HCT116 (cell line): ENCODE data around the gene MYO10. TPM values are rescaled to one million over a fixed set of nuclear protein-coding genes. Genes with fewer than 3 reads are reported as not detected.
A peak's percentile ranks its signal among the peaks of the same experiment; 100 is the strongest.

Experiments
- ATAC-seq: fragments of 200-7000 bp; cut with Tn5 transposase; 2 replicates; pipeline ENCODE4 v1.9.1; 2020; ENCODE audit warnings: mild to moderate bottlenecking, moderate library complexity
- BruUV-seq: library from RNA; stranded (reverse); fragments of 400-500 nt; replicated peaks from 2 replicates; lab custom pipeline; 2021; lab: Mats Ljungman, UMichigan
- CTCF ChIA-PET: fragments of 300-600 bp; sonication (Branson Sonifier 250); formaldehyde crosslinking; loops from one replicate; lab custom pipeline; 2021; ENCODE audit warnings: antibody characterized with exemption; lab: Charles Lee
- POLR2A ChIA-PET: fragments of 300-600, 350-600 bp; sonication (Branson Sonifier 250); formaldehyde crosslinking; loops from one replicate; lab custom pipeline; 2021; ENCODE audit warnings: antibody characterized with exemption; lab: Charles Lee
- RAD21 ChIA-PET, 2 experiments: fragments of 300-600 bp; sonication (Branson Sonifier 250); formaldehyde crosslinking; loops; one replicate each; lab custom pipeline; 2023; ENCODE audit warnings: low total read pairs in 2 of 2; ENCODE audit not compliant: uncharacterized antibody in 2 of 2, unreplicated experiment in 2 of 2, low non-redundant PET in 1 of 2; lab: Charles Lee
- DNase-seq: peaks from one replicate; pipeline ENCODE4 v3.0.0-alpha.2; 2010; ENCODE audit warnings: low read depth, low spot score
- H2AFZ ChIP-seq: fragments of 200-600 bp; shearing (Covaris generic), sonication (generic); 2 replicates; pipeline ENCODE4 v1.6.1; 2017; ENCODE audit warnings: low read depth, mixed run types, mixed read lengths, antibody characterized with exemption, low read length; ENCODE audit not compliant: poor library complexity, severe bottlenecking
- H3K27ac ChIP-seq: 2 replicates; pipeline ENCODE4 v1.5.1; 2012; ENCODE audit warnings: low read depth, low read length
- H3K27me3 ChIP-seq: fragments of 200-600 bp; sonication (generic); 2 replicates; pipeline ENCODE4 v1.6.1; 2016; ENCODE audit warnings: mixed run types, low read length, mixed read lengths; ENCODE audit not compliant: insufficient read depth
- H3K36me3 ChIP-seq, 2 experiments: fragments of 200-500 bp in 1 of 2; fragments of 200-600 bp in 1 of 2; sonication (Bioruptor generic) in 1 of 2; sonication (generic) in 1 of 2; 2 replicates each; pipeline versions ENCODE4 v1.5.1 to v1.6.1; 2014 to 2016; ENCODE audit warnings: low read length in 2 of 2, inconsistent platforms in 1 of 2, mixed read lengths in 1 of 2, mixed run types in 1 of 2; ENCODE audit not compliant: insufficient read depth in 2 of 2, control insufficient read depth in 1 of 2
- H3K4me1 ChIP-seq, 2 experiments: fragments of 200-600 bp in 1 of 2; sonication (generic) in 1 of 2; 2 replicates each; pipeline versions ENCODE4 v1.5.1 to v1.6.1; 2012 to 2017; ENCODE audit warnings: low read length in 2 of 2, inconsistent platforms in 1 of 2, mild to moderate bottlenecking in 1 of 2, mixed read lengths in 1 of 2, mixed run types in 1 of 2, moderate library complexity in 1 of 2; ENCODE audit not compliant: insufficient read depth in 2 of 2, control insufficient read depth in 1 of 2
- H3K4me2 ChIP-seq: fragments of 200-600 bp; sonication (generic); 2 replicates; pipeline ENCODE4 v1.6.1; 2017; ENCODE audit warnings: mixed run types, low read length, mixed read lengths
- H3K4me3 ChIP-seq, 2 experiments: fragments of 200-600 bp in 1 of 2; sonication (generic) in 1 of 2; replicated peaks in 1 of 2; 2 replicates each; pipeline ENCODE4 v1.5.1; 2011 to 2016; ENCODE audit warnings: low read length in 2 of 2, control low read depth in 1 of 2, low read depth in 1 of 2, mild to moderate bottlenecking in 1 of 2, mixed read lengths in 1 of 2, mixed run types in 1 of 2
- H3K79me2 ChIP-seq: fragments of 200-600 bp; sonication (generic); 2 replicates; pipeline ENCODE4 v1.6.1; 2017; ENCODE audit warnings: mild to moderate bottlenecking, mixed run types, low read length, moderate library complexity, mixed read lengths; ENCODE audit not compliant: insufficient read depth
- H3K9ac ChIP-seq: fragments of 200-600 bp; sonication (generic); 2 replicates; pipeline ENCODE4 v1.6.1; 2016; ENCODE audit warnings: low read length, mixed read lengths
- H3K9me2 ChIP-seq: fragments of 200-600 bp; sonication (generic), shearing (Covaris generic); 2 replicates; pipeline ENCODE4 v1.6.1; 2017; ENCODE audit warnings: mixed run types, mild to moderate bottlenecking, moderate library complexity; ENCODE audit not compliant: insufficient read depth
- H3K9me3 ChIP-seq, 2 experiments: fragments of 200-500 bp in 1 of 2; fragments of 200-600 bp in 1 of 2; sonication (Bioruptor generic) in 1 of 2; sonication (generic) in 1 of 2; 2 replicates each; pipeline ENCODE4 v1.6.1; 2014 to 2017; ENCODE audit warnings: low read length in 2 of 2, mixed read lengths in 2 of 2, inconsistent platforms in 1 of 2, low read depth in 1 of 2, mild to moderate bottlenecking in 1 of 2, mixed run types in 1 of 2, moderate library complexity in 1 of 2; ENCODE audit not compliant: control insufficient read depth in 1 of 2, insufficient read depth in 1 of 2
- H4K20me1 ChIP-seq: fragments of 200-600 bp; sonication (generic), shearing (Covaris generic); 2 replicates; pipeline ENCODE4 v1.6.1; 2017; ENCODE audit warnings: mixed run types, mild to moderate bottlenecking, moderate library complexity; ENCODE audit not compliant: insufficient read depth
- CBX3 ChIP-seq: IDR thresholded peaks from 2 replicates; pipeline ENCODE4 v1.6.1; 2012; ENCODE audit warnings: low read depth
- CEBPB ChIP-seq: IDR thresholded peaks from 2 replicates; pipeline ENCODE4 v1.6.1; 2012; ENCODE audit warnings: low read depth
- EGR1 ChIP-seq: IDR thresholded peaks from 2 replicates; pipeline ENCODE4 v1.6.1; 2012; ENCODE audit warnings: low read depth
- JUND ChIP-seq: IDR thresholded peaks from 2 replicates; pipeline ENCODE4 v1.6.1; 2012
- RAD21 ChIP-seq: IDR thresholded peaks from 2 replicates; pipeline ENCODE4 v1.6.1; 2012; ENCODE audit warnings: low read depth, mild to moderate bottlenecking
- SIN3A ChIP-seq: IDR thresholded peaks from 2 replicates; pipeline ENCODE4 v1.6.1; 2012; ENCODE audit warnings: low read depth
- SP1 ChIP-seq: IDR thresholded peaks from 2 replicates; pipeline ENCODE4 v1.6.1; 2012; ENCODE audit warnings: low read depth
- SRF ChIP-seq: IDR thresholded peaks from 2 replicates; pipeline ENCODE4 v1.6.1; 2012; ENCODE audit warnings: low read depth
- YY1 ChIP-seq: IDR thresholded peaks from 2 replicates; pipeline ENCODE4 v1.6.1; 2011; ENCODE audit warnings: low read length, low read depth, moderate library complexity, mild to moderate bottlenecking; ENCODE audit not compliant: insufficient replicate concordance; ENCODE audit errors: extremely low read depth
- intact Hi-C: fragments of 100-400 bp; cut with micrococcal nuclease; formaldehyde crosslinking; loops from 2 replicates; pipeline ENCODE4 v1.10.0; 2022
- total RNA-seq: library from RNA; stranded (reverse); gene quantifications from one replicate; pipeline ENCODE4 v1.2.1, GENCODE V29; 2021; ENCODE audit not compliant: unreplicated experiment
- TF ChIP-seq, protein P1 (sequence below): IDR thresholded peaks from 2 replicates; pipeline ENCODE4 v1.6.1; 2012
- TF ChIP-seq, protein P2 (sequence below), 3 experiments: fragments of 200-600 bp in 1 of 3; sonication (generic) in 1 of 3; IDR thresholded peaks in 2 of 3; conservative IDR thresholded peaks in 1 of 3; 2 replicates each; pipeline ENCODE4 v1.5.1; 2012 to 2017; ENCODE audit warnings: low read depth in 2 of 3, low read length in 2 of 3, antibody characterized with exemption in 1 of 3, borderline replicate concordance in 1 of 3, control low read depth in 1 of 3, mild to moderate bottlenecking in 1 of 3, mixed read lengths in 1 of 3, mixed run types in 1 of 3, moderate library complexity in 1 of 3; ENCODE audit not compliant: insufficient read depth in 1 of 3

Gene MYO10
- total RNA-seq, 1 experiment from 2014 or later, result 34.9 TPM

DNA sequence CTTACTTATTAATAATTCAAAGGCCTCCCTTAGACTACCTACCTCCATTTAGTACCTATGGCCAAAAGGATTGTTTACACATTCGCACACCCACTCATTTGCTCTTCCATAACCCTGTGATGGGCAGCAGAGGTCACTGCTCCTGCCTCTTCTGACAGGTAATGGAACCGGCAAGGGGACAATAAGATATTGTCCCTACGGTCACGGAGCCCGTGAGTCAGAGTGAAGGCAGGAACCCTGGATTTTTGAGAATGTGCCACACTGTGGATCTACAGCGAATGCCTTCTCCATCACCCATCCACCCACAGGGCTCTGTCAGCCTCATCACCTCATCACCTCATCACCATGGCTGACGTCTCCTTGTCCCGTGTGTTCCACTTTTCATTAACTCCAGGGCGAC is 132.3 kb downstream of the MYO10 start:
- peak; percentile 80 for DNase-seq
- BruUV-seq, result no TSS peak
- ATAC-seq, result peak; percentile 97

DNA sequence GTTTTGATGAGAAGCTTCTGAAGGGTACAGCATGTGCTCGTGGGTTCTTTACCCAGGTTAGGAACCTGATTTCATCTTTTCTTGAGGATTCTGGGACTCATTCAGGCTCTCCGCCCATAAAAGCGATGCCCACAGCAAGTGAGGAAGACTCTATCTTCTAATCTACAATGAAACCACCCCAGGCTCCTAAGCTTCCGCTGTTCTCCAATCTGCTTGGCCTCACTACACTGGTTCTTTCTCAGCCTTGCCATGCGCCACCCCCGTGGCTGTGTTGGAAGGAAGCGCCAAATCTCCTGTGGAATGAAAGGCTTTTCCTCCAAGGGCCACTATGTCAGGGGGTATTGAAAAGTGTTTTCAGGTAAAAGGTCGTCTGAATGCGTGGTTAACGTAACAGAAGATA is 135.6 kb downstream of the MYO10 start:
- no TSS peak for BruUV-seq
- POLR2A ChIA-PET, result no interaction called here
- intact Hi-C loops, result no loop called here
- Histone ChIP-seq H4K20me1 (no peaks in the 10 kb centered on the region), H3K4me3 (no peak overlapping the region), H2AFZ (no peak overlapping the region), H3K27me3 (no peaks in the 10 kb centered on the region), H3K79me2 (peaks cover 44% of the 10 kb centered on the region), H3K4me1 (peaks cover 25 to 32% of the 10 kb centered on the region in 2 experiments), H3K36me3 (no peaks in the 10 kb centered on the region), H3K27ac (no peak overlapping the region), H3K4me2 (no peak overlapping the region), H3K9me3 (no peaks in the 10 kb centered on the region), H3K9me2 (no peaks in the 10 kb centered on the region), H3K9ac (no peak overlapping the region)
- DNase-seq (no peak), ATAC-seq (no peak)
- CTCF ChIA-PET, result interaction anchor here (1.9 kb wide), 1 partner anchor 390 kb away, joined by 8 read pairs; no protein-coding TSS in a partner anchor
- RAD21 ChIA-PET, result no interaction called here
- no peak for TF ChIP-seq YY1
- TF ChIP-seq, protein P1, sequence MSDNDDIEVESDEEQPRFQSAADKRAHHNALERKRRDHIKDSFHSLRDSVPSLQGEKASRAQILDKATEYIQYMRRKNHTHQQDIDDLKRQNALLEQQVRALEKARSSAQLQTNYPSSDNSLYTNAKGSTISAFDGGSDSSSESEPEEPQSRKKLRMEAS, result no peak

More for the DNA sequence above, 132.3 kb downstream of the MYO10 start:
- no peak overlapping the region for H2AFZ ChIP-seq
- H3K27me3 ChIP-seq, result no peaks in the 10 kb centered on the region
- H3K4me1 ChIP-seq, result peaks cover 39 to 53% of the 10 kb centered on the region in 2 experiments
- peaks cover 41% of the 10 kb centered on the region for H3K79me2 ChIP-seq
- ChIA-PET CTCF (no interaction called here), RAD21 (no interaction called here), POLR2A (no interaction called here)
- no peaks in the 10 kb centered on the region for H3K9me2 ChIP-seq
- H3K9ac ChIP-seq, result peak overlapping the region; percentile 9
- peak overlapping the region; percentile 65 for H3K4me2 ChIP-seq
- no peaks in the 10 kb centered on the region for H3K36me3 ChIP-seq
- peak overlapping the region; percentile 42; the same call in 1 of the 2 replicates for H3K27ac ChIP-seq
- TF ChIP-seq SIN3A (peak; percentile 54; the same call in 1 of the 2 replicates), SP1 (peak; percentile 37), JUND (0 out of 2 replicates have a peak, but pooled peaks have one; percentile 26), CEBPB (no peak), CBX3 (peak; percentile 74; the same call in 1 of the 2 replicates), SRF (no peak), RAD21 (peak; percentile 48), EGR1 (peak; percentile 88)
- TF ChIP-seq, protein P2, sequence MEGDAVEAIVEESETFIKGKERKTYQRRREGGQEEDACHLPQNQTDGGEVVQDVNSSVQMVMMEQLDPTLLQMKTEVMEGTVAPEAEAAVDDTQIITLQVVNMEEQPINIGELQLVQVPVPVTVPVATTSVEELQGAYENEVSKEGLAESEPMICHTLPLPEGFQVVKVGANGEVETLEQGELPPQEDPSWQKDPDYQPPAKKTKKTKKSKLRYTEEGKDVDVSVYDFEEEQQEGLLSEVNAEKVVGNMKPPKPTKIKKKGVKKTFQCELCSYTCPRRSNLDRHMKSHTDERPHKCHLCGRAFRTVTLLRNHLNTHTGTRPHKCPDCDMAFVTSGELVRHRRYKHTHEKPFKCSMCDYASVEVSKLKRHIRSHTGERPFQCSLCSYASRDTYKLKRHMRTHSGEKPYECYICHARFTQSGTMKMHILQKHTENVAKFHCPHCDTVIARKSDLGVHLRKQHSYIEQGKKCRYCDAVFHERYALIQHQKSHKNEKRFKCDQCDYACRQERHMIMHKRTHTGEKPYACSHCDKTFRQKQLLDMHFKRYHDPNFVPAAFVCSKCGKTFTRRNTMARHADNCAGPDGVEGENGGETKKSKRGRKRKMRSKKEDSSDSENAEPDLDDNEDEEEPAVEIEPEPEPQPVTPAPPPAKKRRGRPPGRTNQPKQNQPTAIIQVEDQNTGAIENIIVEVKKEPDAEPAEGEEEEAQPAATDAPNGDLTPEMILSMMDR (IDR thresholded peaks at IDR 0.05 in 2 of 3, conservative IDR thresholded peaks at IDR 0.05 in 1 of 3; ENCODE audit: borderline replicate concordance in 1 of 3, insufficient read depth in 1 of 3, low read depth in 2 of 3, low read length in 2 of 3), result peak; percentile 19 to 26 (median 26); a peak in 4 of 6 replicates
- H4K20me1 ChIP-seq, result no peaks in the 10 kb centered on the region
- intact Hi-C loops, result no loop called here
- H3K4me3 ChIP-seq, result peak overlapping the region in 1 of 2 experiments; percentile 11; a peak in 1 of 4 replicates
- no peaks in the 10 kb centered on the region for H3K9me3 ChIP-seq
